GM12865 (cell line): Measurements from ENCODE around the gene SCARF1.

Experiments used
- DNase-seq: peaks from one replicate; pipeline ENCODE4 v3.0.0; 2010; ENCODE audit warnings: low read depth
- H3K4me3 ChIP-seq: 2 replicates; pipeline ENCODE4 v1.5.1; 2011; ENCODE audit warnings: mild to moderate bottlenecking, low read depth, low read length, control low read depth
- CTCF ChIP-seq: IDR thresholded peaks from 2 replicates; pipeline ENCODE4 v1.5.1; 2011; ENCODE audit warnings: low read length, control low read depth, low read depth, inconsistent platforms; ENCODE audit not compliant: insufficient read depth; ENCODE audit errors: missing control alignments

Gene SCARF1

GRCh38 chr17:1646199-1646875, 805 bp upstream of the SCARF1 start:
- DNase-seq: no peak
- TF ChIP-seq CTCF: no peak
- no peak overlapping the region for H3K4me3 ChIP-seq

- DNase-seq: peak; percentile 85
- H3K4me3 ChIP-seq: peak overlapping the region; percentile 67
- no peak for TF ChIP-seq CTCF
Measured at GRCh38 chr17:1644493-1645206, 882 bp downstream of the SCARF1 start.

- H3K4me3 ChIP-seq: peak overlapping the region; percentile 67
- no peak for TF ChIP-seq CTCF
- DNase-seq: peak; percentile 51
Measured at GRCh38 chr17:1643999-1644492, 1.5 kb downstream of the SCARF1 start.

GRCh38 chr17:1643293-1643998, 2.1 kb downstream of the SCARF1 start:
- peak overlapping the region; percentile 67 for H3K4me3 ChIP-seq
- DNase-seq: peak; percentile 71
- peak; percentile 28 for TF ChIP-seq CTCF

GRCh38 chr17:1641065-1641403, 4.5 kb downstream of the SCARF1 start:
- no peak overlapping the region for H3K4me3 ChIP-seq
- no peak for TF ChIP-seq CTCF
- no peak for DNase-seq

GRCh38 chr17:1640329-1641064, 5.0 kb downstream of the SCARF1 start:
- TF ChIP-seq CTCF: no peak
- H3K4me3 ChIP-seq: no peak overlapping the region
- DNase-seq: no peak
